A204.1 (cell line): Measurements from ENCODE around the gene BRINP2.

Experiments
- FAIRE-seq: peaks from 2 replicates; lab custom pipeline; 2012; peaks lifted over from hg19 to GRCh38; lab: Jason Lieb, UNC

Gene BRINP2, protein sequence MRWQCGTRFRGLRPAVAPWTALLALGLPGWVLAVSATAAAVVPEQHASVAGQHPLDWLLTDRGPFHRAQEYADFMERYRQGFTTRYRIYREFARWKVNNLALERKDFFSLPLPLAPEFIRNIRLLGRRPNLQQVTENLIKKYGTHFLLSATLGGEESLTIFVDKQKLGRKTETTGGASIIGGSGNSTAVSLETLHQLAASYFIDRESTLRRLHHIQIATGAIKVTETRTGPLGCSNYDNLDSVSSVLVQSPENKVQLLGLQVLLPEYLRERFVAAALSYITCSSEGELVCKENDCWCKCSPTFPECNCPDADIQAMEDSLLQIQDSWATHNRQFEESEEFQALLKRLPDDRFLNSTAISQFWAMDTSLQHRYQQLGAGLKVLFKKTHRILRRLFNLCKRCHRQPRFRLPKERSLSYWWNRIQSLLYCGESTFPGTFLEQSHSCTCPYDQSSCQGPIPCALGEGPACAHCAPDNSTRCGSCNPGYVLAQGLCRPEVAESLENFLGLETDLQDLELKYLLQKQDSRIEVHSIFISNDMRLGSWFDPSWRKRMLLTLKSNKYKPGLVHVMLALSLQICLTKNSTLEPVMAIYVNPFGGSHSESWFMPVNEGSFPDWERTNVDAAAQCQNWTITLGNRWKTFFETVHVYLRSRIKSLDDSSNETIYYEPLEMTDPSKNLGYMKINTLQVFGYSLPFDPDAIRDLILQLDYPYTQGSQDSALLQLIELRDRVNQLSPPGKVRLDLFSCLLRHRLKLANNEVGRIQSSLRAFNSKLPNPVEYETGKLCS

DNA sequence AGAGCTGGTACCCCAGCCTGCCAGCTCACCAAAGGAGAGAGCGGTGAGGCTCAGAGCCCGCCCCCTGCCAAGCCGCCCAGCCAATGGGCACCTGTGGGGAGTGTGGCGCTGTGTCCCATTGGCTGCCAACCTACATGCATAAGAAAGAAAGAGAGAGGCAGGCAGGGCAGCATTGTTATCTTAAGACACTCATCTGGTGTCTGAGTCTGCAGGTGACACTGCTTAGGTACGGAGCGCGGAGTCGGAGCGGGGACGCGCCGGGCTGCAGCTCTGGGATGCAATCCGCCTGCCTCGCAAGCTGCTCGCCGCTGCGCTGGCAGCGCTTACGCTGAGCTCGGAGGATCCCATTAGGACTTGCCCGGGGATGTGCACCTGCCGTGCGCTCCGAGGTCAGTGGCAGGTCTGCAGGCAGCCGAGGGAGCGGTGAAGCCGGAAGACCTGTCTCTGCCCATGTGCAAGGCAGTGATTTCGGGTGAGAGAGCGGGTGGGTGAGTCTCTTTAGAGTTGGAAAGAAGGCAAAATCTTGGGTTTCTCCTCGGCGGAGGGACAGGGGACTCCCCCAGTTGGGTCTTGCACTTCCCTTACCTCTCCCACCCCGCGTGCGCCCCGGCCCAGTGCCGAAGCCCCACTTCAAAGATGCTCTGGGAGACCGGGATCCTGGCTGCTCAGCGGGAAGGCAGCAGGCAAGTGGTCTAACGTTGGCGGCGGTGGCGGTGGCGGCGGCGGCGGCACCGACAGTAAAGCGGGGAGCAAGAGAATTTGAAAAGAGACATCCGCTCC is at the start of gene BRINP2:
Gene BRINP2 (plus strand): TSS at position 203 of the 780 bp plus-strand sequence. CDS start 58,919 bp downstream, outside the sequence.
- no peak for FAIRE-seq

DNA sequence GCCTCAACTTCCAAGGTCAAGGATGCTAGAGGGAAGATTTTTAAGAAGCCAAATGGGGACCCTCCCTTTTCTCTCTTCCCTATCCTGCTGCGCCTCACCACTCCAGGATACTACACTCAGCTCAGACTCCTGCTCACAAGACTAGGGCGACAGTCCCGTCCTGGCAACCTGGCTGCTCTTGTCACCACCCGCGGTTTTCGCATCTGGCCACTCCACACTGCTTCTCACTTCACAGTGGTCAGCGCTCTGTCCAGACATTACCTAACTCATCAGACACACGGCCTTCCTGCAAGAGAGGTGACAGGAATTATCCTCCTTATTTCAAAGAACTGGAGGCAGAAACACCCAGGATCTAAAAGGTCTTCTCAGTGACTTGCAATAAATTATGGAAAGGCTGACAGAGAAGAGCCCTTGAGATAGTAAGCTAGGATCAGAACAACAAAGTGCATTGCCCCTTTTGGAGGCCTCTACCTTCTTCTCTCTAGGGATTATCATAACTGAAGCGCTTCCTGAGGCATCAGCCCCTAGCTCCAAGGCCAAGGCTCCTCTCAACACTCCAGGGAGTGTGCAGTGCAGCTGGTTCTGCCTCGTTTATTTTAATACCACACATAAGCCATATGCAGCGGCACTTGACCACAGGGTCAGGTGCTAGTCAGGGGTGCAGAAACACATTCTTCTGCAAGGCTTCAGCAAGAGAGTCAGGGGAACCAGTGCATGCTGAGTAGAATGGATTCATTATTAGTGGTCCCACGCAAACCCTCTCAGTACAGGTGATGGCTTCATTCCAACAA is 48.1 kb upstream of the BRINP2 start:
- FAIRE-seq = no peak

DNA sequence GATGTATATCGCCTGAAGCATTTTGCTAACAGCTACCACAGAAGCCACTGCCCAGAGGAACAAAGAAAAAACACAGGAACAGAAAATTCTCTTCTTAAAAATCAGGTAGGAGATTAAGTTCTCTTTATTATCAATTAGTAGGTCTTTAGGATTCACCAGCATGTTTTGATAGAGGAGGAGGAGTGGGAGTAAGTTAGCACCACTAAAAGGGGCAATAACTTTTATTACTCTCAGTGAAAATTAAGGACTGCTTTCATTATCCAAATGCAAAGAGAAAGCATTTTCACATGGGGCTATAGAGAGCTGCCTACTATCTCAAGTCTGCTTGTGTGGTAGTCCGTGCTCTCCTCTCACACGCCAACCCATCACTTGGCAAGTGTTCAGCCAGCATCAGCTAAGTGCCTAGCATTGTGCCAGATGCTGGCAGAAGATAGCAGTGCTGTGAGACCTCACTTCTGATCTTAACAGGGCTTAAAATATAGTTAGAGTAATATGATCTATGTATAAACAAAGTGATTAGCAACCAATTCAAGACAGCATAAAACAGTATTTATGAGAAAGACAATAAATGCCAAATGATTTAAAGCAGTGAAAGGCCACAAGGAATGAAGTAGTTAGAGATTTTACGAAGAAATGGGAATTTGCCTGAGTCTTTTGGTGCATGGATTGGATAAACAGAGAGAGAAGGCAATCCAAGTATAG is 46.0 kb upstream of the BRINP2 start:
- no peak for FAIRE-seq

DNA sequence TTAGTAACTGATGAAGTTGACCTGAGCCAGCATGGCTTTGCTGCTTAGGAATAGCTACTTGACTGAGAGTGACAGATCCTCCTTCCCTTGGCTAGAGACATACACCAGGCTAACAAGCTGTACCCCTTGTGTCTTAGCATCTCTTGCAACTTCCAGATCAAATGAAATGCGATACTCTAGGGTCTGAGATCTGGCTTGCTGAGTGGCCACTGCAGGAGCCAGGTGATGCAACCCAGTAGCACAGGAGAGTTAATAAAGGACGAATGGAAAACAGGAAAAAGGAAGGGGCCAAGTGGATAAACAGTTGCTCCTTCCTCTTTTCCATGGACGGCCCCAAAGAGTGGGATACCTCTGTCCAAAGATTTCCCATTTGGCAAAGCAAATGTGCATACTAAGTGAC is 44.5 kb upstream of the BRINP2 start:
- FAIRE-seq = no peak

DNA sequence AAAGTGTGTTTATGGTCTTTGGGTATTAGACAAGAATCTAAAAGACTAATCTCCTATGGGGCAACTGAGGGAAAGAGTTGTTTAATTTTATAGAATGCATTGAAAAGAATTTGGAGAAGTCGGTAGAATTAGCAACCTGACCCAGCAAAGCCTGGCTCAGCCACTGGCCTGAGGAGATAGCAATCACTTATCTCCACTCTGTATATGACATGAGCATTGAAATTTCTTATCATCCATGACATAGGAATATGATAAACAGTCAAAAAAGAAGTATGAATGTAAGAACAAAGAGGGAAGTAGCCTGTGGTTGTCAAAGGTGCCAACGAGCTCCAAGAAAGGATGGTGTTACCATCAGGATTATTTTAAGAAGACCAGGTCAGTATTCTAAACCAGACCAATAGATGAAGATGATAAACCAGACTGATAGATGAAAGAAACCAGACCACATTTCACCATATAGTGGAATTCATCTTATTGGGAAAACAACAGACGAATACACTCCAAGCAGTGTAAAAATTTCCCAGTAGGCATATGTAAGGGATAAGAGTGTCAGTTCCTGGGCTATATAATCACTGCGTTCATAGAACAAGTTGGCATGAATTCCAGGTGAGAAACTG is 42.0 kb upstream of the BRINP2 start:
- FAIRE-seq = no peak

DNA sequence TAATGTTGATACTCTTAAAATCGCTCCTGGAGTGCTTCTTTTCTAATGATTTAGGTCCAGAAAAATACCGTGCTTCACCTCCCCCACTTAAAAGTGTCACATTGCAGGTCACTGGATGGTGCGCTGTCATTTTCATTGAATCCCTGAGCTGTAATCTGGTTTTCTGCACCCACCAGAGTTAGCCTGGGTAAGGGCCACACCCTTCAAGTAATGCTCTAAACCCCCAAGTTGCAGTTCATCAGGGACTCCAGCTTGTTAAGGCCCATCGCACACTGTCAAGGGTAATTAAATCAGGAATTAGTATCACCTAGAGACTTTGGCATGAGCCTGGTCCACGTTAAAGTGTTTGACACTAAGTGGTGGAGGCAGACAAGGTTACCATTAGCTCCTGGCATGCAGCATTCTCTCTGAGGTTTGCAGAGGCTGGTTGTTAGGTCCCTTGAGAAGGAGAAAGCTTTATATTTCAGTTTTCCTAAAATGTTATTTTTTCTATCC is 40.3 kb upstream of the BRINP2 start:
- no peak for FAIRE-seq

DNA sequence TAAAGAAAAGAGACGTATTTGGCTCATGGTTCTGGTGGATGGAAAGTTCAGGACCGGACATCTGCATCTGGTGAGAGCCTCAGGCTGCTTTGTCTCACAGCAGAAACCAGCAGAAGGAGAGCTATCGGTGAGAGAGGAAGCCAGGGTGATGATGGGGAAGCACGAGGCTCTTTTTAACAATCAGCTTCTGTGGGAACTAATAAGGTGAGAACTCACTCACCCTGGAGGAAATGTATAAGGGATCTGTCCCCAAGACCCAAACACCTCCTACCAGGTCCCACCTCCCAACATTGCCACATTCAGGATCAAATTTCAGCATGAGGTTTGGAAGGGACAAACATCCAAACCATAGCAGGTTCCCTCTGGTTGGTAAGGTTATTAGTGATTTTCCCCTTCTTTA is 39.0 kb upstream of the BRINP2 start:
- FAIRE-seq = no peak

DNA sequence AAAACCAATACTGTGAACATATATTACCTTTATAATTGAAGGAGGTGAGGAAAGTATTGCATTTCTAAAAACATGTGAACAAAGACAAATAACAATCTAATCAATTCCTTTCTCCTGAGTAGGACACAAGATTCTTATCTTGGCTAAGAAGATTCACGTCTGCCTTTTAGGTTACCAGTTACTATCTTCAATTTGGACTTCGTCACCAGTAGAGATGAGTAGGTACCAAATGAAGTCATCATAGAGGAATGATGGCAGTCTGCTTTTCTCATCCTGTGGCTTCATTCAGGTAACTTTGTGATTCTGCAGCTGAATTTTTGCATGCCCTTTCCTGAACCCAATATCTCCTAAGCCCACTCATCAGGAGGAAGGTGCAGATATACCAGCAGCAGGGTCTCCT is 38.6 kb upstream of the BRINP2 start:
- FAIRE-seq = no peak

DNA sequence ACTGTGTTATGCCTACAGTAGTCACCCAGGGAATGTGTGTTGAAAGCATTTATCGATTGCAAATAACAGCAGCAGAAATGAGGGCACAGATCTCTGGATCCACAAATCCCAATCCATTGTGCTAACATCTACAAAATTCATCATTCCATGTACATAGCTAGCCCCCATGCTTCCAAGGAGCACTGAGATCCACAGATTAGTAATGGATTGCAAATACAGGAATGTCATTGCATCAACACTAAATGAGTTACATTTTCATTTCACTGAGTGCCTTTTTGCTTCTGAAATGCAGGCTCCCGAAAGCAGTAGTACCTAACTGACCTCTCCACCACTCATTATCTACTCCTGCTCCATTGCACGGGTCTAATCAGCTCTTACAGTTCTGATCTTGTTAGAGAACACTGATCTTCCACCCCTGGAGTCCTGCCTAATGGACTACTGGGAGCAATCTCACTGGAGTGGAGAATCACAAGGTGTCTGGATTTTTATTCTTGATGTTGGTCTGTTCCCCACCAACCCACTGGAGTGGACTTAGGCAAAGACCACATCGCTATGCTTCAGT is 36.7 kb upstream of the BRINP2 start:
- no peak for FAIRE-seq

DNA sequence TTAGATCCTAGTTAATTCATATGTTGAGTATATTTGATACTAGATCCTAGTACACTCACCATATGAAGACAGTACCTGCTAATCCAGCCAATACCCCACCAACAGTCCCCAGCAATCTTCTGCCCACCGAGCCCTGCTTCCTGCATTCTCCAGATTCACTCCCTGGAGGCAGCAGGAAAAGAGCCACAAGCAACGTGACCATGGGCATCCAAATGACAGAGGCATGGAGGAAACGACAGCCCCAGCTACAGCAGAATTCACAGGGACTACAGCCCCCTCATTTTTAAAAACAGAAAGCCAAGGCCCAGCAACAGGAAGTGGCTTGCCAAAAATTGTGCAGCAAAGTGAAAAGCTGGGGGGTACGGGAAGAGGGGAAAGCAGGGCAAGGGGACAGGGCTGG is 35.5 kb upstream of the BRINP2 start:
- no peak for FAIRE-seq

DNA sequence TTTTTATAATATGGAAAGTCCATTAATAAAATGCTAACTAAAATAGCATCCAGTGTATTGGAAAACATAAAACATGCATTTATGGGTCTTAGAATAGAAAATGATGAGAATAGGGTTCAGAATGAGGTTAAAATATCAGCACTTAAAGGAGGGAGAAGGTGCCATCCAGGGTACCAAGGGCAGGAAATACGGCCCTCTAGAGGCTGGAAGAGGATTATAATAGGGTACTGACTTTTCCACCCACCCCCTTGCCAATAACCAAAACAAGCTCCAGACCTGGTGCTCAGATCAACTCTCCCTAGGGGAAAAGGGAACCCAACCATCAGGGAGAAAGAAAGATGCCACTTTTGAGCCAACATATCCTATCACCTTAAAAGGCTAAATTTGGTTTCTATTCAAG is 32.9 kb upstream of the BRINP2 start:
- no peak for FAIRE-seq

DNA sequence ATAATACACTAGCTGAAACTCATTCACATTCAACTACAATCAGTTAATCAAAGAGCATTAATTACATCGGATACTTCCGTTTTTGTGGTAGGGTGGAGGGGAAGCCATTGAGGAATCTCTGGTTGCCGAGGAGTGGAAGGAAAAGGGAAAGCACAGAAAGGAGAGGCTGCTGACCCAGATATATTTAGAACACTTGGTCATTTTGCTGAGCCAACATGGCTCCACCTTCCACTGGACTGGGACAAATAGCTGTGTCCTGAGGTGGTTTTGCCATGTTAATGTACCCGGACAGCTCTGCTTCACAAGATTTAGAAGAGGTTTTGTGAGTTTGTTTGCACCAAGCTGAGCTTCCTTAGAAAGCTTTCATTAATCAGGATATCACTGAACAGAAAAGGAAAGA is 32.4 kb upstream of the BRINP2 start:
- no peak for FAIRE-seq

DNA sequence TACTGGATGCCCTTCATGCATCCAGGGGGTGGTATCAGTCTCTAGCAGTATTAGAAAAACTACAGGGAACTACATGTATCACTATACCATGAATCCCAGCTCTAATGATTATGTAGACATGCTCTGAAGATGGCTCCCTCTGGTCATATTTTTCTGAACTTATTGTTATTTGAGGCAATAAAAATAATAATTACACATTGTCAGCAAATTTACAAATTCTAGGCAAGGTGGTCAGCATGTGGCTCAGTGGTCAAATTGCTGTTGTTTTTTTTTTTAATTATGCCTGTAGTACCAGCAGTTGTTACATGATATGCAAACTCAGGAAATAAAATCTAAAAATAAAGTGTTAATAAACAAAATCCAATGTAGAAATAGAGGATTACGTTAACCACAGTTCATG is 28.7 kb upstream of the BRINP2 start:
- FAIRE-seq = no peak

DNA sequence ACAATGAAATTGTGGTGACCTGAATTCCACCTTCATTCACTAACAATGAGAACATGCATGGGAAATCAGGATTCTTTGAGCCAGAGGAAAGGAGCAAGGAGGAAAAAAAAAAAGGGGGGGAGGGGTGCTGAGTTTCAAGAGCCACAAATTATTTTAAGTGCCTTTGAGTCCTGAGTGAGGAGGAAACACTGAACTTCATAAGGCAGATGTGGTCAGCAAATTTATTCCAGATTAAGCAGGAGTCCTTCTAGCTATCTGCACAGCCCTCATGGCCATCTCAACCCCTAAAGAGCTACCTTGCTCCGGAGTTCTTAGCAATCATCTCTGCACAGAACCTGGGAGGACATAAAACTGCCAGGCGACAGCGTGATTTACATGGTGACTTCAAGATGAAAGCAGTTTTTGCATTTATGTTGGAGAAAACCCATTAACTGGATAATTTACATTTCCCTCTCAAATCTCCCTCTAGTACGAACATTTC is 27.9 kb upstream of the BRINP2 start:
- FAIRE-seq = no peak

DNA sequence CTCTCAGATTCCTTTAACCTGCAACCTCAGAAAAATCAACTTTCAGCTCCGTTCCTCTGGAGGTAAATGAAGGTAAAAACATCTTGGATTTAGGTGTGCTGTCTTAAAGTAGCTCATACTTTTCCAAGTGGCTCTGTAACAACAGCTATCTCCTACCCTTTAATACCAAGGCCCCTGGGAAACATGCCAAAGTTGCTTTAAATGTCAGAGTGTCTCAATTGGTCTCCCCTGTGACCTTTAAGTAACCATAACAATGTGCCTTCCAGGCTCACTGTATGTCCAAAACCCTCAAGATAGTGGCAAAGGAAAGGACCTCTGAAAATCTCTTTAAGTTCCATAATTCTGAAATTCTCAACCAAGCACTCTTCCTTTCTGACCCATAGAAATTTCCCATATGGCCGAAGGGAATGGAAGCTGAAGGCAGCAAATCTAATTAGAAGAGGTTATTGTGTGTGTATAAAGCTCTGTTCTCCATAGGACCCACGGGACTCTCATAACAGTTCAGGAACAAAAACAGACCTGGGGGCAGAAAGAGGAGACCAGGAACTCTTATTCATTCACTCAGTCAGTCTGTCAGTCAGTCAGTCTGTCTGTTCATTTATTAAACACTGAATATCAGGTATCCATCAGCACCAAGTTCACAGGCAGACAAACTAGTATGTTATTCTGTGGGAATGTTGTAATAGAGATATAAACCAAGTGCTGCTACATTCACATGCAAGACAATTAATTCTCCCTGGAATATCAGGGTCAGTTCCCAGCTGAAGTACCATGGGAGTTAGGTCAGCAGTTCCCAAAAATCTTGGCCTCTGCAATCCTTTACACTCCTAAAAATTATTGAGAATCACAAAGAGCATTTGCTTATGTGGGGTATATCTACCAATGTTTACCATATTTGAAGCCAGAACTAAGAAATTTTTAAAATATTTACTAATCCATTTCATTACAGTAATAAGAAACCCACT is 25.4 kb upstream of the BRINP2 start:
- no peak for FAIRE-seq

DNA sequence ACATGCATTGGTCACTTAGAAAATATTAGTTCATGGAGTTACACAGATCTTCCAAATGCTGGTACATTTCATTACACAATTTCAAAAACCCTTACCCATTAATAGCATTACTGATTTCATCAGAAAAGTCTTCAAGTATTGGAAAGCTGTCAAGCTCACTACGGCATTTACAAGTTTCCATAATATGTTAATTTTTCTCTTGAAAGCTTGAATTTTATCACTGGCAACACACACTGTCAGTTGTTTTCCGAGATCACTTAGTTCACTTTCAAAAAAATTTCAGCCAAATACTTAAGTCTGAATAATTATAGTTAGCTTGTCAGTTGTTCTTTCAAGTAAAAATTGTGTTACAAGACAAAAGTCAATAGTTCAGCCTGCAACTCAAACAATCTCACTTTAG is 24.3 kb upstream of the BRINP2 start:
- FAIRE-seq = no peak

DNA sequence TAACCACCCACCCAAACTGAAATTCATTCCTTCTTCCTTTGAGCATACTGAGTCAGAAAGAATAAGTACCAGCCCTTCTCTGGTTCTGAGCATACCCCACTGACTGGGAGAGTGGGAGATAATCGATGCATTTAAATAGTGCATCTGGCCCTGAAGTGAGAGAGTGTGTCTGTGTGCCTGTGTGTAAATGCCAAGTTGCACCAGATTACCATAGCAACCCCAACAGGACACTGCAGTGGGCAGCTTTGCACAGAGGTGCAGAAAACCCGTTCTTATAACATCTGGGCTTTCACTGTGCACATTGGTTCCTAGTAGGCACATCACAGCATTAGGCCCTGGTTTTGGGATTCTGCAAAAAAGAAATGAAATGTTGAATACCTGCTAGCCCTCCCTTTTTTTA is 8.5 kb upstream of the BRINP2 start:
- no peak for FAIRE-seq

DNA sequence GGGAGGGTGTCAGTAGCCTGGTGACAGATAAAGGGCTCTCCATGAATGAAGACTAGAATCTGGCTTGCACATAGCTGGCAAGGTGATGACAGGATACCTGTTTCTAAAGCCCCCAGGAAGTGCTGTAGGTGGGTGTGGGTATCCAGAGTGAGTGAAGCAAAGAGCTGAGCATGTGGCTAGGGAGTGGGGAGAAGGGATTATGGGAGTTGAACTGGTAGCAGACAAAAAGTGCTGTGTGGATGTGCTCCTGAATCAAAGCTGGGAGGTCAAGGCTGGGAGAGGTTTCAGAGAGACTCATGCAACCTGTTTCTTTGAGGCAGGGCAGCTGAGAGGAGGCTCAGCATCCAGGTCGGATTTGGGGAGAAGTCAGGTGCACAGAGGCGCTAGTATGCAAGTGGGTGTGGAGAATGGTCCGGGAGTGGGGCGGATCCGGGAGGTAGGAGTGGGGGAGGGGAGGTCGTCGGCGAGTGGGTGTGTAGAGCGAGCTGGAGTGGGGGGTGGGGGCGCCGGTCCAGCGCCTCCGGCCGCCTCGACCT is 6.8 kb upstream of the BRINP2 start:
- no peak for FAIRE-seq
